Dendritic cell treated with granulocyte-macrophage colony-stimulating factor and Interleukin-4, amounts not matched to agents 40 ng/mL and 50 ng/mL, for 4 days (primary cell): ENCODE measurements around the gene IL6ST.
"Not testable (repeated sequence)": the region's sequence is repeated elsewhere in the genome, so short reads cannot be mapped to it uniquely, and the experiment has no call there.

Experiments used
- H3K27ac Mint-ChIP-seq: one replicate; pipeline ENCODE4 v1.8.0; 2022; ENCODE audit warnings: mild to moderate bottlenecking, mixed read lengths
- H3K27me3 Mint-ChIP-seq: one replicate; pipeline ENCODE4 v1.8.0; 2022; ENCODE audit warnings: mild to moderate bottlenecking, mixed read lengths
- H3K36me3 Mint-ChIP-seq: one replicate; pipeline ENCODE4 v1.8.0; 2022; ENCODE audit warnings: low read depth, mixed read lengths
- H3K4me1 Mint-ChIP-seq: one replicate; pipeline ENCODE4 v1.8.0; 2022; ENCODE audit warnings: low read depth, mixed read lengths
- H3K4me3 Mint-ChIP-seq: one replicate; pipeline ENCODE4 v1.8.0; 2022; ENCODE audit warnings: mild to moderate bottlenecking, moderate library complexity, mixed read lengths
- H3K9me3 Mint-ChIP-seq: one replicate; pipeline ENCODE4 v1.8.0; 2022; ENCODE audit warnings: mixed read lengths
- intact Hi-C: fragments of 100-400 bp; cut with micrococcal nuclease; formaldehyde crosslinking; loops from one replicate; pipeline ENCODE4 v1.15.0; 2022

IL6ST gene

DNA sequence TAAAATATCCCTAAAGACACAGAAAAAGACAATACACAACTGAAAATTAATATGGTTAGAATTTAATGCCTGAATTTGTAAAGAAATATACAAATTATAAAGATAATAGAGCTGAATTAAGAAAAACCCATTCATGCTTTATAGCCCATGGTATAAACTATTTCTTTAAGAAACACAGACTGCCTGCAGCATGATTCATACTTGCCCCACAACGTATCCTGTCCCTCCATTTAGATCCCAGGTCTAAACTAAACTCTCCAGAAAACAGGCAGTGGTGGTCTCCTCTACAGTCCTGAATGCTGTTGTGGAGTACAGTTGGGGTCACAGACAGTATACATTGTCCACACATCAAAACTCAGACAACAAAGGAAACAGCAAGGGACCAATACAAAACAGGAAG lies 24.8 kb downstream of the IL6ST start:
- H3K27ac Mint-ChIP-seq, result no peak overlapping the region
- H3K27me3 Mint-ChIP-seq, result no peaks in the 10 kb centered on the region
- no peak overlapping the region for H3K4me3 Mint-ChIP-seq
- H3K36me3 Mint-ChIP-seq, result peaks cover 98% of the 10 kb centered on the region
- H3K9me3 Mint-ChIP-seq, result no peaks in the 10 kb centered on the region
- intact Hi-C loops, result loop anchor here (10.0 kb wide), 1 partner anchor 695 kb away; no protein-coding TSS in a partner anchor
- peaks cover 19% of the 10 kb centered on the region for H3K4me1 Mint-ChIP-seq

DNA sequence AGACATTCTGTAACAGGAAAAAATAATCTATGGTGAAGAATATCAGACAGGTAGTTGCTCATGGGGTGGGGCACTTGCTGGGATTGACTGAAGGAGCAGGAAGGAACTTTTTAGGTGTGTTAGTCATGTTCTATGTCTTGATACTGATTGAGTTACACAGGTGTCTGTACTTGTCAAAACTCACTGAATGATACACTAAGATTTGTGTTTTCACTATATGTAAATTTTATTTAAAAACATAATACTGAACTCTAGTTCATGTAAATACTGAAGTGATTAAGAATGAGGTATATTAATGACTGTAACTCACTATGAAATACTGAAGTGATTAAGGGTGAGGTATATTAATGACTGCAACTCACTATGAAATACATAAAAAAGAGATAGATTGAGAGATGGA lies 28.5 kb downstream of the IL6ST start:
- H3K9me3 Mint-ChIP-seq, result no peaks in the 10 kb centered on the region
- peaks cover 15% of the 10 kb centered on the region for H3K4me1 Mint-ChIP-seq
- H3K27ac Mint-ChIP-seq, result no peak overlapping the region
- no peak overlapping the region for H3K4me3 Mint-ChIP-seq
- intact Hi-C loops, result loop anchor here (10.0 kb wide), 1 partner anchor 691 kb away; no protein-coding TSS in a partner anchor
- H3K36me3 Mint-ChIP-seq, result peaks cover 87% of the 10 kb centered on the region
- no peaks in the 10 kb centered on the region for H3K27me3 Mint-ChIP-seq

DNA sequence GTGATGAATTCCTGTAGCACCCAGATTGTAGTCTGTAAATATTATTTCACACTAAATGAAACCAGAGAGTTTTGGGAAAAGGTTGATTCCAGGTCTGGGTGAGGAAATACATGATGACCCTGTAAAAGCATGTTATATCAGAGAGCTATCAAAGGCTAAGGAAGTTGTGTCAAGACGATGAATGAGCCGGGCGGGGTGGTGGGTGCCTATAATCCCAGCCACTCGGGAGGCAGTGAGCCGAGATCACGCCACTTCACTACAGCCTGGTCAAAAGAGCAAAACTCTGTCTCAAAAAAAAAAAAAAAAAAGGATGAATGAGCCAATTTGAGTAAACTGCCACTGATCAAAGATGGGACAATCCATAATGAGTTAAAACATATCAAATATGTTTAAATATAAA lies 29.2 kb downstream of the IL6ST start:
- Mint-ChIP-seq H3K27ac (no peak overlapping the region), H3K27me3 (no peaks in the 10 kb centered on the region), H3K9me3 (no peaks in the 10 kb centered on the region), H3K36me3 (peaks cover 87% of the 10 kb centered on the region), H3K4me3 (no peak overlapping the region), H3K4me1 (peaks cover 7% of the 10 kb centered on the region)
- intact Hi-C loops, result loop anchor here (10.0 kb wide), 1 partner anchor 691 kb away; no protein-coding TSS in a partner anchor

DNA sequence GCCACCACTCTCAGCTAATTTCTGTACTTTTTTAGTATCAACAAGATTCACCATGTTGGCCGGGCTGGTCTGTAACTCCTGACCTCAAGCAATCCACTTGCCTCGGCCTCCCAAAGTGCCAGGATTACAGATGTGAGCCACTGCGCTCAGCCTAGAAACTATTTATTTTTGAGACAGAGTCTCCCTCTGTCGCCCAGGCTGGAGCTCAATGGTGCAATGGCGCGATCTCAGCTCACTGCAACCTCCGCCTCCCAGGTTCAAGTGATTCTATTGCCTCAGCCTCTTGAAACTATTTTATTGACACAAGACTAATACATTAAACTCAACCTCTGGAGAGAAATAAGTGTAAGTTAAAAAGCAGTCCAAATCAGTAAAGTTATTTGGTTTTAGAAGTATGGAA lies 34.0 kb downstream of the IL6ST start:
- Mint-ChIP-seq H3K4me3 (no peak overlapping the region), H3K4me1 (no peaks in the 10 kb centered on the region), H3K27ac (no peak overlapping the region), H3K36me3 (peaks cover 84% of the 10 kb centered on the region), H3K27me3 (no peaks in the 10 kb centered on the region), H3K9me3 (no peaks in the 10 kb centered on the region)
- intact Hi-C loops, result loop anchor here (5.0 to 10.0 kb wide), 2 partner anchors 686 to 917 kb away; no protein-coding TSS in a partner anchor

DNA sequence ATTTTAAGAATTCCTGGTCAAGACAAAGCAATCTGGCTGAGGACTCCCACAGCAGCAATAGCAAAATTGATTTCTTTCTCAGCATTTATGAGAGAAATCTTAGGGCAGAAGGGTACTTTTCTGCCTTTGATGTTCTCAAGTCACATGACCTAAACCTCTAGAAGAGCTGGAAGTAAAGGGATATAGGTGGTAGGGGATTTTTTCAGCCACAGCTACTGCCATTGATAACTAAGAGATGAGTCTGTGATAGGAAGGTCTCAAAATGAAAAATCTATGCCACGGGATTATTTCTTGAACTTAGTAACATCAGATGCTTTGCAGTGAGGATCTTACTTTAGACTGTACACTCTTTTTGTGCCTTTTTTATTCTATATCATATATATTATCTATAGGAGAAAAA lies 35.6 kb downstream of the IL6ST start:
- Mint-ChIP-seq H3K4me3 (no peak overlapping the region), H3K9me3 (no peaks in the 10 kb centered on the region), H3K27me3 (no peaks in the 10 kb centered on the region), H3K27ac (no peak overlapping the region), H3K36me3 (peaks cover 87% of the 10 kb centered on the region), H3K4me1 (no peaks in the 10 kb centered on the region)
- intact Hi-C loops, result no loop called here

DNA sequence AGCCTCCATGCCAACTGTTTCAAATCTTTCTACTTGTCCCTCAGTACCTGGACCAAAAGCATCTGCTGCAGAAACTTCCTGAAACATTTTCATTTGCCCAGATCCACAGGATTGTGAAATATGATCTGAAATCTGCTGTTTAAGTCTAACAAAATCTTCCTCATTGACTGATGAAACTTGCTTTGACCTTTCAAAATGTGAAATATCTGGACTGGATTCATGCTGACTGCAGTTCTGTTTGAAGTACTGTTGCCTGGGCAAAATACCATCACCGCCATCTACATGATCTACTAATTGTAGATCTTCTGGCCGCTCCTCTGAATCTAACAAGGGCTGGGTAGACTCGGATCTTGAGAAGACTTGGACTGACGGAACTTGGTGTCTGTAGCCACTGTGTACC lies 53.6 kb downstream of the IL6ST start:
- H3K4me1 Mint-ChIP-seq, H3K9me3 Mint-ChIP-seq, H3K27me3 Mint-ChIP-seq, H3K27ac Mint-ChIP-seq, H3K4me3 Mint-ChIP-seq: not testable (repeated sequence)
- peaks cover 85% of the 10 kb centered on the region for H3K36me3 Mint-ChIP-seq
- intact Hi-C loops, result loop anchor here (10.0 kb wide), 1 partner anchor 944 kb away; no protein-coding TSS in a partner anchor

DNA sequence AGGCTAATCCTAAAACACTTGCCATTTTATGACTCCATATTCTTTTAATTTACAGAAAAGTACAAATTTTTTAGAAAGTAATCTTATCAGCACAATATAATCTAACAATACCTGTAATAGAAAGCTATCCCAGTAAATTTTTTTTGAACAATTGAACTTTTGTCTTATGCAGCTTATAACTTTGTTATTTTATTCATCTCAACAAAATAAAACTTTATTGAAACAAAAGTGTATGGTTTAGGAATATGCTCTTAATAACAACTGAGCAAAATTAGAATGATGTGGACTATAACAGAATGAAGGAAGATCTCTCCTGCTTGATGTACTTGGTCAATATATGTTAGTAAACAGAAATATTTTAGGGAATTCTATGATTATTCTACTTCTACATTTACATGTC lies 57.2 kb downstream of the IL6ST start:
- H3K4me3 Mint-ChIP-seq, H3K27me3 Mint-ChIP-seq, H3K4me1 Mint-ChIP-seq, H3K9me3 Mint-ChIP-seq, H3K27ac Mint-ChIP-seq: not testable (repeated sequence)
- H3K36me3 Mint-ChIP-seq, result peaks cover 59% of the 10 kb centered on the region
- intact Hi-C loops, result loop anchor here (2.0 kb wide), 1 partner anchor 333 kb away; no protein-coding TSS in a partner anchor

DNA sequence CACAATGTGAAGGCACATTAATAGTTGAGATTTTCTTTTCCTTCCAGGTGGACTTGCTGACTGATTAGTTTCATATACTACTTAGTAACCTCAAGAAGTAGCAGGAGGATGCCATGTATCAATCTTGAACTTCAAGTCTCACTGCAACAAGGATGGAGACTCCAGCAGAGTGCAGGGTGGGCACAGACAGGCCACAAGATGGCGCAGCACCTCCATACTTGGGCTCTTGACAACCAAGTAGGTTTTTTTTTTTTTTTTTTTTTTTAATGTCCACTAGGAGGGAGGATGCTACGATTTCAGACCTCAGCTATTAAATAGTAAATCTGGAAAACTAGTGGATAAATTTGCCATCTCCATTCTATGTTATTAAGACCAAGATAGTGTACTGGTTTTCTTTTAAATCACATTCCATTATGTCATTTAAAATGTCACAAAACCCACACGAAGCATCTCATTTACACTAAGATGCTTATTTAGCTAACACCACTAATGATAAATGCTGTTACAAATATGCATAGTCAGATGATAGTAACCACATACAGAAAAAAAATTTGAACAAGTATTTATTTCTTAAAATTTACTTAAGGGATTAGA lies 58.6 kb downstream of the IL6ST start:
- no peak overlapping the region for H3K27ac Mint-ChIP-seq
- no peaks in the 10 kb centered on the region for H3K4me1 Mint-ChIP-seq
- intact Hi-C loops, result loop anchor here (1.0 to 2.0 kb wide), 2 partner anchors 265 to 335 kb away; no protein-coding TSS in a partner anchor
- H3K4me3 Mint-ChIP-seq, result no peak overlapping the region
- peaks cover 46% of the 10 kb centered on the region for H3K36me3 Mint-ChIP-seq
- H3K9me3 Mint-ChIP-seq, result no peaks in the 10 kb centered on the region
- H3K27me3 Mint-ChIP-seq, result no peaks in the 10 kb centered on the region

DNA sequence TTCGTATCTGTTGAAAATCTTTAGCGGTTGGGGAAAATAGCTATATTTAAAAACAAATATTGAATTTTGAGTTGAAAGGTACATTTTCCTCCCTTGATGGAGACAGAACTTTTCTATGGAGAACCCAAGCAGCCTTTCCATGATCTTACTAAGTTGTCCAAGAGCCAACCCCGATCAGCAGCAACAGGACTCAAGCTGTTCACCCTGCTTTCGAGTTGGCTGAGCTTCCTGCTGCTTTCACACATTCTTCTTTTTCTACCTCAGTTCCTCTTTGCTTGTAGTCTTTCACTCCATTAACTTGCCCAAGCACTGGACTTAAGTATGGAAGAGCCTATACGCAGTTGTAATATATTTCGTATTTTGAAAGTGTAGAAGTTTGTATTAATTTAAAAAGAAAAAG lies 59.4 kb downstream of the IL6ST start:
- H3K36me3 Mint-ChIP-seq, result peaks cover 38% of the 10 kb centered on the region
- no peaks in the 10 kb centered on the region for H3K4me1 Mint-ChIP-seq
- no peaks in the 10 kb centered on the region for H3K9me3 Mint-ChIP-seq
- intact Hi-C loops, result no loop called here
- no peak overlapping the region for H3K27ac Mint-ChIP-seq
- H3K27me3 Mint-ChIP-seq, result no peaks in the 10 kb centered on the region
- no peak overlapping the region for H3K4me3 Mint-ChIP-seq

DNA sequence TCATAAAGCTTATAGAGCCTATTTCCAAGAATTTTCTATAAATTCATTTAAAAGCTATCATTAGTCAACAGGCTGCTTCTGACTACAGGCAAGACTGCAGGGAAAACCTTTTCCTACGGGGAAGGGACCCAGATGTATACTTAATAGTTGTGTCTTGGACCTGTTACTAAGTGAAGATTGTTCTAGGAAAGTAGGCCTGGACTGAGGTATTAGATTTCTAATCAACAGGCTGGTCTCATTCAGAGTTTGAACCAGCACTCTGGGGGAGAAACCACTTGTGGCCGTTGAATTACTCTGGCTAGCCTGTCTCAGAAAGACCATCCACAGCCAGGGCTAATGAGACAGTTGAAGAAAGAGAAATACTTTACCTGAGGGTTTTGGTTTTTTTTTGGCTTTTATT lies 60.0 kb downstream of the IL6ST start:
- H3K27ac Mint-ChIP-seq, result no peak overlapping the region
- H3K4me1 Mint-ChIP-seq, result no peaks in the 10 kb centered on the region
- H3K4me3 Mint-ChIP-seq, result no peak overlapping the region
- no peaks in the 10 kb centered on the region for H3K9me3 Mint-ChIP-seq
- H3K27me3 Mint-ChIP-seq, result no peaks in the 10 kb centered on the region
- peaks cover 31% of the 10 kb centered on the region for H3K36me3 Mint-ChIP-seq
- intact Hi-C loops, result no loop called here

DNA sequence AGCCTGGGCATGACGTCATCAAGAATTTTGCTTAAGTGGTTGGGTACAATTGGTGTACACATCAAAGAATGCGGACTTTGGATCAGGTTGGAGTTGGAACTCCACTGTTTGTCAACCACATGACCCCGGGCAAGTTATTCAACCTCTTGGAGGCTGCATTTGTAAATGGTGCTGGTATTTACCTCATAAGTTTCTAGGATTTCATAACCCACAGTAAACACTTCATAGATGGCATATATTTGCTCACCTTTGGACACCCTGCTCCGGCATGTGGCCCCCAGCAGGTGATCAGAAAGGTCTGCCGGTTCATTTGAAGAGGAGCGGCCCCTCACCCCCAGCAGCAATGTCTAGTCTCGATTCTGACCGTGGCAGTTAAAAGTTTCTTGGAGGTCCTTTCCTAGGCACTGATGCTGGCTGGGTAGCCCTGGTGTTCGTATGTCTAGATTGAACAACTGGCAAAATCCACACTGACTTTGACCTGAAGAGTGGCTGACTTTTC lies 60.6 kb downstream of the IL6ST start:
- H3K27ac Mint-ChIP-seq, result no peak overlapping the region

DNA sequence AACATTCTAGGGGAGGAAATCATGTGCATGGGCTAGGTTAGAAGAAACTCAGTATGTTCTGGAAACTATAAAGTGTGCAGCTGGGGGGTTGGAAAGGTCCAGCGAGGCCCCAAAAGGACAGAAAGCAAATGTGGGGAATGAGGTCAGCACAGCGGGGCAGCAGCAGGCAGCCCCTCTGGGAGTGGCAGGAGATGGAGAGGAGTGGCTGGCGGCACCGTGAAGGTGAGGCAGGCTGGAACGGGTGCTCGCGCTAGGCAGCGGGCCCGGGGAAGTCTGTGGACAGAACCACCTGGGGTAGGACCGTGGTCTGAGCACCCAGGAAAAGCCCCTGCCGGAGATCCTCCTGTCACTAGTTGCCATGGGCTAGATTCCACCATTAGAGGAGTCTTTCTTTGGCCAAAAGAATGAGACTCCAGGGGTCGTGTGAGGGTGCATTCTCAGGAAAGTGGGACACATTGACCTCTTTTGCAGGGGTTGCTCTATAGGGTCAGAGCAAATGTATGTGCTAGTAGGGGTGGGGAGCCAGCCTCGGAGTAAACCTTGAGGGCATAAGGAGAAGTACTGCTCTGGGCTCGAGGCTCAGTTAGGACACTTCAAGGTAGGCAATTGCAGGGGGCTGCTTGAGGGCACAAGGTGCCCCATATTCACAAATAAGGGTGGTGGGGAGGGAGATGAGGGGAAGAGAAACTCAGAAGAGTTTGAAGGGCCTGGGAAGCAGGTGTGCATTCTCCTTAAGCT lies 61.2 kb downstream of the IL6ST start:
- H3K4me1 Mint-ChIP-seq, result no peaks in the 10 kb centered on the region
- no peaks in the 10 kb centered on the region for H3K27me3 Mint-ChIP-seq
- no peaks in the 10 kb centered on the region for H3K9me3 Mint-ChIP-seq
- peaks cover 20% of the 10 kb centered on the region for H3K36me3 Mint-ChIP-seq
- H3K4me3 Mint-ChIP-seq, result no peak overlapping the region
- intact Hi-C loops, result no loop called here
- no peak overlapping the region for H3K27ac Mint-ChIP-seq

More for the DNA sequence above, 60.6 kb downstream of the IL6ST start:
- Mint-ChIP-seq H3K27me3 (no peaks in the 10 kb centered on the region), H3K36me3 (peaks cover 26% of the 10 kb centered on the region), H3K4me1 (no peaks in the 10 kb centered on the region), H3K9me3 (no peaks in the 10 kb centered on the region), H3K4me3 (no peak overlapping the region)
- intact Hi-C loops, result no loop called here

DNA sequence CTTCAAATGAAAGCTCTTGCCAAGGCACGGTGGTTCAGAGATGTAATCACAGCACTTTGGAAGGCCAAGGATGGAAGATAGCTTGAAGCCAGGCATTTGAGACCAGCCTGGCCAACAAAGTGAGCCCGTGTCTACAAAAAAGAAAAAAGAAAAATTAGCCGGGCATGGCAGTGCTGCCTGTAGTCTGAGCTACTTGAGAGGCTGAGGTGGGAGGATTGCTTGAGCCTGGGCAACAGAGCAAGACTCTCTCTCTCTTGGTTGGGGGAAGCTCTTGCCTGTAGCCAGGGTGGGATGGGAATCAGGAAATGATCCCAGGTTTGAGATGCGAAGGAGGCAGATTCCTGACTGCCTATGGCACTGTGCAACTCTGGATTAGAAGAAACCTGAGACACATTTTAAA lies 62.1 kb downstream of the IL6ST start:
- Mint-ChIP-seq H3K4me3 (no peak overlapping the region), H3K27ac (no peak overlapping the region), H3K9me3 (no peaks in the 10 kb centered on the region), H3K4me1 (no peaks in the 10 kb centered on the region), H3K36me3 (peaks cover 14% of the 10 kb centered on the region), H3K27me3 (peaks cover 3% of the 10 kb centered on the region)
- intact Hi-C loops, result no loop called here

DNA sequence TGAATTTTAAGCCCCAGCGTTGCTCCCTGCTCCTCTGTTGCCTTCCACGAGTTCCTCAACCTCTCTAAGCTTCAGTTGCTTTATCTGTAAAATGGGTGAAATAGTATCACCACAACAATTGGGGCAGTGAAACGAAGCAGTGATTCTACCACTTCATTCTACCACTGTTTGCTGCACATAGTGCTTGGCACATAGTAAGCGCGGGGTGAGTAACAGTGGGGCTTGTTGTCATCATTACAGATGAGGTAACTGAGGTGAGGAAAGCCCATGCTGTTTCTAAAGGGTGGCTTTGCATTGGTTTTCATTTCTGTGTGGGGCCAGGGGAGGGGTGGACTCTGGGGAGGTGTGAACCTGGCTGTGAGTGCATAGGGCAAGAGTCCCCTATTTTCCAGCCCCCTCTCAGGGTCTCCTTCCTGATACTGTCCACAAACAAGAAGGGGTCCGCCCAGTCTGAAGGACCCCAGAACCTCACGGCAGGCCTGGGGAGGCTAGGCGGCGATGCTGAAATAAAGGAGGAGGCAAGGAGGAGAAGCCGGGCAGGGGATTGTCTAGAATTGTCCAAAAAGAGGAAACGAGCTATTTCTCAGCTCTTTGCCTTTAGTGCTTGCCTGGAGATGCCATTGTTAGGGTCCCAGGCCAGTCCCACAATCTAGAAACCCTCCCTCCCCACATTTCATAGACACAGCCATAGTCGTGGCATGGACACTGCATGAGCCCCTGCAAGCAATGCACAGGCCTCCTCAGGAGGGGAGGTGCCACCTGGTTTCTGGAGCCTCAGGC lies 65.6 kb downstream of the IL6ST start:
- intact Hi-C loops, result no loop called here
- Mint-ChIP-seq H3K27me3 (peaks cover 13% of the 10 kb centered on the region), H3K4me3 (no peak overlapping the region), H3K9me3 (no peaks in the 10 kb centered on the region), H3K4me1 (no peaks in the 10 kb centered on the region), H3K27ac (no peak overlapping the region), H3K36me3 (no peaks in the 10 kb centered on the region)
